AML-193 (cell line): ENCODE measurements around the gene JOSD2.
A peak's percentile ranks its signal among the peaks of the same experiment; 100 is the strongest.

Source experiments
- DNase-seq, 2 experiments: peaks; one replicate each; lab custom pipeline; 2025; lab: John Stamatoyannopoulos, UW

The JOSD2 gene

GRCh38 chr19:50511069-50511822 is at the start of gene JOSD2:
JOSD2 (minus strand) TSS chr19:50511191; CDS start chr19:50510431, 760 bp downstream.
- DNase-seq: peak; percentile 97

GRCh38 chr19:50559636-50560035 is 48.6 kb upstream of the JOSD2 start:
- DNase-seq: no peak

- no peak for DNase-seq
These were observed 47.5 kb upstream of the JOSD2 start for GRCh38 chr19:50558449-50558848.

DNA sequence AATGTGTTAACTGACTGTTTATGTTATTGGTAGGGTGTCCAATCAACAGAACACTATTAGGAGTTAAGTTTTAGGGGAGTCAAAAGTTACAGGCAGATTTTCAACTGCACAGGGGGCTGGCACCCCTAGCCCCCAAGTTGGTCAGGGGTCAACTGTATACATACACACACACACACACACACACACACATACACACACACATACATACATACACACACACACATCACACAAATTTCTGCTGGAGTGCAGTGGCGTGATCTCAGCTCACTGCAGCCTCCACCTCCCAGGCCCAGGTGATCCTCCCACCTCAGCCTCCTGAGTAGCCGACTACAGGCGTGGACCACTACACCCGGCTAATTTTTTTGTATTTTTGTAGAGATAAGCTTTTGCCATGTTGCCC is 47.0 kb upstream of the JOSD2 start:
- DNase-seq: no peak

GRCh38 chr19:50557009-50557613 is 46.1 kb upstream of the JOSD2 start:
- DNase-seq: no peak

- peak; percentile 48 to 53 for DNase-seq
These were observed 45.5 kb upstream of the JOSD2 start for GRCh38 chr19:50556282-50557008.

- no peak for DNase-seq
These were observed 44.7 kb upstream of the JOSD2 start for GRCh38 chr19:50555450-50556281.

GRCh38 chr19:50555033-50555432 is 44.0 kb upstream of the JOSD2 start:
- no peak for DNase-seq

GRCh38 chr19:50554212-50554611 is 43.2 kb upstream of the JOSD2 start:
- DNase-seq: no peak

- DNase-seq: no peak
These were observed 42.2 kb upstream of the JOSD2 start for GRCh38 chr19:50553134-50553703.

DNA sequence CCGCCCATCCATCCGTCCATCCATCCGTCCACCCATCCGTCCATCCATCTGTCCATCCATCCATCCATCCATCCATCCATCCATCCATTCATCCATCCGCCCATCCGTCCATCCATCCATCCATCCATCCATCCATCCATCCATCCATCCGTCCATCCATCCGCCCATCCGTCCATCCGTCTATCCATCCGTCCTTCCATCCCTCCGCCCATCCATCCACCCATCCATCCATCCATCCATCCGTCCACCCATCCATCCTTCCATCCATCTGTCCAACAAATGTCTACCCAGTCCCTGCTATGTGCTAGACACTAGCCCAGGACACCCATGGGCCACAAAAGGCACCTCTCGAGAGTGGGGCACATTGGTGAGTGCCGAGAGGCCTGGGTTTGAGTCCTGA is 41.5 kb upstream of the JOSD2 start:
- no peak for DNase-seq

- no peak for DNase-seq
These were observed 40.8 kb upstream of the JOSD2 start for GRCh38 chr19:50551715-50552187.

GRCh38 chr19:50551034-50551714 is 40.2 kb upstream of the JOSD2 start:
- no peak for DNase-seq

- DNase-seq: no peak
These were observed 39.6 kb upstream of the JOSD2 start for GRCh38 chr19:50550594-50550966.

DNA sequence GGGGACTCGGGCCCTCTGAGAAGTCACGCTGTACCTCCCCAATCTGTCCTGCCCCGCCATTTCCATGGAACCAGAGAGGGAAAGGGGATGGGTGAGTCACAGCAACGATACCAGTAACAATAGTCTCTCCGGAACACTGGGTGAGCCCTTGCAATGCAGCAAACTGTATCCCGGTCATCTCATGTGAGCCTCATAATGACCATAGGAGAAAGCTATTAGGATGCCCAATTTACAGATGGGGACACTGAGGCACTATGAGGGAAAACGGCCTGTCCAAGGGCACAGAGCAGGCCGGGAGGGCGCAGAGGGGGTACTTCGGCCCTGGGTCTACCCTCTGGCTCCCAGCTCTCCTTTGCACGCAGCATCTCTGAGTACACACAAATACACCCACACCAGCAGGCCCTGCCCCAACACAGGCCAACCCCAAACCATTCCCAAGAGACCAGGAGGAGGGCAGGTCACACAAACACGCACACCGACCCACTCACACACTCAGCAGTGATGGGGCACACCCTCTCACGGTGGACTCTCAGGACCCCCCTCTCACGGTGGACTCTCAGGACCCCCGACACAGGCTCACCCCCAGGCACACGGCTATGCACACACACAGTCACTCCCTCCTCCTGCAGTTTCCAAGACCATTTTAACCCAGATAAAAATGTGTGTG is 39.1 kb upstream of the JOSD2 start:
- no peak for DNase-seq

GRCh38 chr19:50549059-50549926 is 38.3 kb upstream of the JOSD2 start:
- DNase-seq: no peak

DNA sequence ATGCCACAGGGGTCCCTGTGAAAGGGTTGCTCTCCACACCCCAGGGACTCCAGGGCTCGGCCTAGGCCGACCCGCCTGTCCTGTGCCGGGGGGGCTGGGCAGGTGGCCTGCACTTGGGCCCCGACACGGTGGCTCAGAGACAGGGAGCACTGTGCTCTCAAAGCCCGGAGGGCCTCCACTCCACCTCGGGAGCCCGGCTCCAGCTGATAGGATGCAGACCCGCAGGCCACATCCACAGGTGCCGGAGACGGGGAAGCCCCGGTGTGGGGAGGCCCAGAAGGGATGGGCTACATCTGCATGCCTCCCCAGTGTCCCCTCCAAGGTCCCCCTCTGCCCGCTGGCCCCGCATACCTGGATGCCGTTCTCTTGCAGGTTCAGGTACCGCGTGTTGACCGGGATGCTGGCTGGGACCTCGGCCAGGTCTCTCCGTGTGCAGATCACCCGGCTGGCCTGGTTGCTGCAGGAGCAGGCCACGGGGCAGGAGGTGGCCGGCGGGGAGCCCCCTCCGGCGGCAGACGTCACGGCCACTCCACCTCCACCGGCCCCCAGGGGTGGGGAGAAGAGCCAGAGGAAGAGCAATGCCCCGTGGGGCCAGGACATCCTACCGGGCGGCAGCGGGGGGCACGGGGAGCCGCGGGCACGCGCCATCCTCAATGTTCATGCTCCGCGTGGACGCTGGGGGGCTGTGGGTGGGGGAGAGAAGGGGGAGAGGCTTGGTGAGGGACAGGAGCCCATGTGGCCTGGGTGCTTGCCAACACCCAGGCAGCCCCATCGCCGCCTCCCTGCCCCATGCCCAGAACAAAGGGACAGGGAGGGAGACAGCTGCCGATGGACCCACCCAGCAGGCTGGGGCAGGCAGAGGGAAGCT is 37.4 kb upstream of the JOSD2 start:
- DNase-seq: no peak

GRCh38 chr19:50547385-50548190 is 36.6 kb upstream of the JOSD2 start:
- no peak for DNase-seq
